ENCODE data around the gene WDR7.

GRCh38 chr18:56658261-56658660, 7.1 kb downstream of the WDR7 start:
- TF ChIP-seq, protein P1, sequence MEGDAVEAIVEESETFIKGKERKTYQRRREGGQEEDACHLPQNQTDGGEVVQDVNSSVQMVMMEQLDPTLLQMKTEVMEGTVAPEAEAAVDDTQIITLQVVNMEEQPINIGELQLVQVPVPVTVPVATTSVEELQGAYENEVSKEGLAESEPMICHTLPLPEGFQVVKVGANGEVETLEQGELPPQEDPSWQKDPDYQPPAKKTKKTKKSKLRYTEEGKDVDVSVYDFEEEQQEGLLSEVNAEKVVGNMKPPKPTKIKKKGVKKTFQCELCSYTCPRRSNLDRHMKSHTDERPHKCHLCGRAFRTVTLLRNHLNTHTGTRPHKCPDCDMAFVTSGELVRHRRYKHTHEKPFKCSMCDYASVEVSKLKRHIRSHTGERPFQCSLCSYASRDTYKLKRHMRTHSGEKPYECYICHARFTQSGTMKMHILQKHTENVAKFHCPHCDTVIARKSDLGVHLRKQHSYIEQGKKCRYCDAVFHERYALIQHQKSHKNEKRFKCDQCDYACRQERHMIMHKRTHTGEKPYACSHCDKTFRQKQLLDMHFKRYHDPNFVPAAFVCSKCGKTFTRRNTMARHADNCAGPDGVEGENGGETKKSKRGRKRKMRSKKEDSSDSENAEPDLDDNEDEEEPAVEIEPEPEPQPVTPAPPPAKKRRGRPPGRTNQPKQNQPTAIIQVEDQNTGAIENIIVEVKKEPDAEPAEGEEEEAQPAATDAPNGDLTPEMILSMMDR (conservative IDR thresholded peaks at IDR 0.05; ENCODE audit: low read depth, low read length) = no peak
- TF ChIP-seq POLR2A (IDR thresholded peaks at IDR 0.05; ENCODE audit: low read depth, low read length) = no peak
